GM19438 (cell line): ENCODE measurements around the gene LRRC34.

ENCODE experiments used
- ATAC-seq: cut with Tn5 transposase; IDR thresholded peaks from one replicate; pipeline ENCODE4 v1.9.1; 2021; ENCODE audit warnings: low read depth; ENCODE audit not compliant: unreplicated experiment

Gene LRRC34

DNA sequence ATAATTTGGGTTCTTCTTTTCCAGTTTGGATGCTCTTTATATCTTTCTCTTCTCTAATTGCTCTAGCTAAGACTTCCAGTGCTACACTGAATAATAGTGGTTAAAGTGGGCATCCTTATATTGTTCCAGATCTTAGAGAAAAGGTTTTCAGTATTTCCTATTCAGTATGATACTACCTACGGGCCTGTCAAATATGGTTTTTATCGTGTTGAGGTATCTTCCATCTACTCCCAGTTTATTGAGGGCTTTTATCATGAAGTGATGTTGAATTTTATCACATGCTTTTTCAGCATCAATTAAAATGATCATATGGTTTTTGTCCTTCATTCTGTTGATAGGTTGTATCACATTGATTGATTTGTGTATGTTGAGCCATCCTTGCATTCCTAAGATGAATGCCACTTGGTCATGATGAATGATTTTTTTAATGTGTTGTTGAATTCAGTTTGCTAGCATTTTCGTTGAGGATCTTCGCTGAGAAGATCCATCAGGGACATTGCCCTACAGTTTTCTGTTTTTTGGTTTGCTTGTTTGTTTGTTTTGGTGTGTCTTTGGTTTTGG, 3.0 kb upstream of the LRRC34 start:
- no peak for ATAC-seq

DNA sequence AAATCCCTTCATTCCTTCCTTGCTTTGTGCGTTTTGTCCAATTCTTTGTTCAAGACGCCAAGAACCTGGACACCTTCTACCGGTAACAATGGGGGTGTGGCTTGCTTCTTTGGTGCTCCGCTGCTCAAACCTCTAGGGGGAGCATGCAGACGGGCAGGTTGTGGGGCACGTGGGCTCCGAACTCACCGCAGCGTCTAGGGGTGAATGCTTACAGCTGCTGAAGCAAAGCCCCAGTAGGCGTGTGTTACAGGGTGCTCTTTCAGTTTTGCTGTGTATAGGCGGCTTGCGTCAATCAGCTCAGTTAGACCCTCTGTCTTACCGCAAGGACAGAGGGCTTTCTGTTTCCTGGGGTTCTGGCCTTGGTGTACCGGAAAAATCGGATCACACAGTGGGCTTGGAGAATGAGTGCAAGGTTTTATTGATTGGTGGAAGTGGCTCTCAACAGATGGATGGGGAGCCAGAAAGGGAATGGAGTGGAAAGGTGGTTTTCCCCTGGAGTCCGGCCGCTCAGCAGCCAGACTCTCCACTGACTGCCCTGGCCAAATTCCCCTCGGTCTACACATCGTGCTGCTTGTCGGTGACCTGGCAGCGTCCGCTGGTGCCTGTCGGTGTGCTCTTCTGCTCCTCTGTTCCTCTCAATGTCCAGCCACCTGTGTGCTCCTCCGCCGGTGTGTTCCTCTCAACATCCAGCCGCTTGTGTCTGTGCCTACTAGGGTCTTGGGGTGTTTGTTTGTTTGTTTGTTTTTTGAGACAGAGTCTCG, 1.2 kb upstream of the LRRC34 start:
- ATAC-seq = peak; percentile 76

DNA sequence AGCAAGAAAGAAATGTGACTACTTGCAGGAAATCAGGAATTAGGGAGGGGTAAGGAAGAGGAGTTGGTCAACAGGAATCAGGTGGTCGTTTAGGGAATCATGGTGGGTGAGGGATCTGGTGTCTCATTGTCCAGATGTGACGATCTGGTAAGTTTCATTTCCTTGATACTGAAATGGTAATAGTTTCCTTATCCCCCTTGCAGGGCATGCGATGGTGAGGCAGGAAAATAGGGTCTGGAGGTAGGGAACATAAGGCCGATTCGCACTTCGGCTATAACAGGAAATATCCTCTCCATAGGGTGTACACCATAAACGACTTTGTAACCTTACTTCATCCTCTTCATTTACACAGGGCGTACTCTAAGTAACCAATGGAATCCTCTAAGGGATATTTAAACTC, 574 bp upstream of the LRRC34 start:
- ATAC-seq = no peak

DNA sequence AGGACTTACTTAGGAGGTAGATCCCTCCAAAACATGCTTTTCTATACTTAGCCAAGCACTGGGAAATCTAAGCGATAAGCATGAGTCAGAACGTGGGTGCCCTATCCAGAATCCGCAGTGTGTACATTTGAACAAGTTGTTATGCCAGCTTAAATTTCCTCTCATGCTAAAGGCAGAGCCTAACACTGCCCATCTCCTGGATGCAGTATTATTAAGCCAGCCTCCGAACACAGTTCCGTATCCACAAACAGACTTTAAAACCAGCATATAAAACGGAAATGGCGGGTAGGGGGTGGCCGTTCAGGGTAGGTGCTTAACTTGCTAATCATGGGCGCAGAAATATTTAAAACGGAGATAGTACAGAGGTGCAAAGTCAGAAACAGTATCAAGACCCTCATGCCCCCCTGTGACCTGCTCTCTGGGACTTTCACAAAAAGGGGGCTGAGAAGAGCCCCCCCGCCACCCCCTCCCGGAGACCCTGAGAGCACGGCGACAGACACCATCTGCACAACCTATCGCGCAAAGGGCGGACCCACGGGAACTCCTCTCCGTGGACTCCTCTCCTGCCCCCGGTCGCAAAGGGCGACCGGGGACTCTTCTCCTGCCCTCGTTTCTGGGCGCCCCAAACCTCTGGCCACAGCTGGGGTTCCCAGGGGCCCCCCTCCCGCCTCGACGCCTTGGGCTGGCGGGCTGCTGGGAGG, 923 bp downstream of the LRRC34 start:
- peak; percentile 11 for ATAC-seq

DNA sequence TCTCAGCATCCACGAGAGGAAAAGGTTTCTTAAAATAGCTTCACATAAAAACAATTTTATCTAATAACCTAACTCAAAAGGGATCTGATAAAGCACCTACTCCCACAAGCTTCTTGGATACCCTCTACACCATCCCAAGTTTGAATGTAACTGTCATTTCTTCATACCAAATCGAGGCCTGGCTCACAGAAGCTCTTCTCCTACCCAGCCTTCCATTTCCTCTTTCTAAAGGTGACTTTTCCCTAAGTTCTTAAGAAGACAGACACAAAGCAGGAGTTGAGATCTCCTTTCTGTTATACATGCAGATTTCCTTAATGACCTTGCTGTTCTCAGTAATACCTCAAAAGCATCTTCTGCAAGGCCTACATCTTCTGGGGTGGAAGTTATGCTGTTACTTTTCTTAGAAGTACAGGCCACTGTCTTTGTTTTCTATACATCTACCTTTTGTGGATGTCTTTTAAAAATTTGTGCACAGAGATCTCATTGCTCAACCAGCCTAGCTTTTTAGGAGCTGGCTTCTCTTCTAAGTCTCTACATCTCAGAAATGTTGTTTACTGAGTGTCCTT, 3.4 kb downstream of the LRRC34 start:
- ATAC-seq = no peak

DNA sequence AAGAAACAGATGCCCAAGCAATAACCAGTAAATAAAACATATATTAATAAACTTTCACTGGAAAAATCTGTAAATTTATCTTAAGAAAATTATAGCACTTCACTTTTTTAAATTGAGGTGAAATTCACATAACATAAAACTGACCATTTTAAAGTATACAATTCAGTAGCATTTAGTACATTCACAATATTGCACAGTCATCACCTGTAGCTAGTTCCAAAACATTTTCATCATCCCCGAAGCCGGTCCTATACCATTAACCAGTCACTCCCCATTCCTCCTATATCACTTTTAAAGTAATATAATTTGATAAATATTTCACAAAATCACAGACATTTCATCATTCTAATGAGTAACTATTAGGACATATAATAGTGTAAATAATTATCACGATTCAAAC, 8.0 kb downstream of the LRRC34 start:
- no peak for ATAC-seq

DNA sequence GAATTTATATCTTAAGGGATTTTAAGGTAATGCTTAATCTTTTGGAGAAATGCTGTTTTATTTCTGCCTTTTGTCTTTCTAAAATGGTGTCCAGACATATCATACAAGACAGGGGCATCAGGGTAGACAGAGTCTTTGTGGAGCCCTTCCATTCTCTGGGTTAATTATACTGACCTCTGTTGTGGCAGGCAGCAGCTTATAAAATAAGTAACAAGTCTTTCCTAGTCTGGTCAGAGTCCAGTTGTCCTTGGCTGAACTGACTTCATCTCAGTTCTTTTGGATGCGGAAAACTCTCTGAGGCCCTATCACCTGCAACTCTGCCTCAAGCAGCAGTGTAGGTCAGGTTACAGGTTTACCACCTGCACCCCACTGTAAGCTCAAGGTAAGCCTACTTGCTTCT, 20.3 kb downstream of the LRRC34 start:
- ATAC-seq = no peak

DNA sequence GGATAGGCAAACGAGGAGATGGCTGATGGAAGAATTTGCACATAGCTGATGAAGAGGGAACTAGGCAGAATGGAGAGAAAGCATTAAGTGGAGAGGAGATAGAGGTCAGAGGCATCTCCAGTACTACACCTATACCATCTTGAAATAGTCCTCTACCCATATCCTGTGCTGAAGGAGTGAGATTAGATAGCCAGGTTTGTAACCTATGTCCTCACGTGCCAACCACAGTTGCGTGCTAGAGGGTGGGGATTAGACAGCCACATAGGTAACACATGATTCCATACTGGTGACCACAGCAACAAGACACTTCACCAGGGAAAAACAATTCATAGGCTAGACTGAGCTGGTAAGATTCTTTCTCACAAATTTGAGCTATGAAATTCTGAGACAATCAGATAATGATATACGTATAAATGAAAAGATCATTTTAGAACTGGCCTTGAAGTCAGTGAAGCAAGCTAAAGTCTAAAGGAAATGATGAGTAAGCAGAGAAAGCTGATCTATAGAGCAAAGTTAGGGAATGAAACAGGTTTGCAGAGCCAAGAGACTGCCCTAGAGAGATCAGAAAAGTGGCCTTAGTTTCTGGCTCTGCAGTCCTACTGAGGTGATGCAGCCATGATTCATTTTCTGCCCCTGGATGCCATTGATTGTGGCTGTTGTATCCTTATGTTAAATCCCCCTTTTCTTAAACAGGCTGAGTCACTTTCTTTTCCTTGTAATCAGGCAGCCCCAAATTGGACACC, 21.8 kb downstream of the LRRC34 start:
- no peak for ATAC-seq

DNA sequence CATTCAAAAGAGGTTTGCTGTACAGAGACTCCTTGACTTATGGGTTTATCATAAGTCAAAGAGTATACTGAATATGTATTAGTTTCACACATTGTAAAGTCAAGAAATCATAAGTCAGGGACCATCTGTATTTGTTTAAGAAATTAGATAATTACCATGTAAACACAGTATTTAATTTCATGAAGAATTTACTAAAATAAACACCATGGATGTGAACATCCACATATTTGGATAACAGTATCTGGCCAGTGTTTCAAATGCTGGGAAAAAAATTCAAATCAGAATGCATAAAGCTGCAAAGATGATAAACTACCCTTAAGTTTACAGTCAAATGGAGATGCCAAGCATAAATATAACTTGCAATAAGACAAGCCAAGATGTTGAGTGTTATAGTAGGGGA, 22.5 kb downstream of the LRRC34 start:
- no peak for ATAC-seq

DNA sequence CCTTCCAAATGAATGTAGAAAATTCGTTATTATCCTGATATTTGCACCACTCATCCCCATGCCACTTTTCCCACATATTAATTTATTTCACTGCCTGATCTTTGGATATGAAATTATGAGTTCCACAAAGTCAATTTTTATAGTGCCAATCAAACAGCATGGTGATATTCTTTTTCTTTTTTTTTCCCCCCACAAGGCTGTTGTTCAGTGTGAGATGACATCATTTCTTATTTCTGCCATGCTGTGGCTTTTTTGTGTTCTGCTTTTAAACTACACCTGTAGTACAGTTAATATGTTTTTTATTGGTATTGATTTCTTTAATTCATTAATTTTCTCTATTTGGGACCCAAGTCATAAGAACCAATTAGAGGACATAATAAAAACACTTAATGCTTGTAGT, 24.9 kb downstream of the LRRC34 start:
- no peak for ATAC-seq

DNA sequence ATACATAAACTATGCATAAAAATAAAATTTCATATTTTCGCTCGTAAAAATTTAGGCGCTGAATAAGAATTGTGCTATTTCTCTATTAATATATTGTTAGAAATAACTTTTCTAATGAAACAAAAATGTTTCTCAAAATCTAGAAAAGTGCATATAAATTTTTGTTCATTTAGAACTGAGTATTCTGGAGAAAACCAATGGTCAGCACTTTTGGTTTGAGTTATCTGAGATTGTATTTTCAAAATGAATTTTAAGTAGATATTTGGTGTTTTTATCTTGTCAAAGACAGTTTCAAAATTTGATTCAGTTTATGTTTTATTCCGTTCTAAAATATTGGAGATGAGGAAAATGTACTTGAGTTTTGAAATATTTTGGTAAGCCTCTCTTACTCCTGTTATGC, 25.6 kb downstream of the LRRC34 start:
- ATAC-seq = no peak

DNA sequence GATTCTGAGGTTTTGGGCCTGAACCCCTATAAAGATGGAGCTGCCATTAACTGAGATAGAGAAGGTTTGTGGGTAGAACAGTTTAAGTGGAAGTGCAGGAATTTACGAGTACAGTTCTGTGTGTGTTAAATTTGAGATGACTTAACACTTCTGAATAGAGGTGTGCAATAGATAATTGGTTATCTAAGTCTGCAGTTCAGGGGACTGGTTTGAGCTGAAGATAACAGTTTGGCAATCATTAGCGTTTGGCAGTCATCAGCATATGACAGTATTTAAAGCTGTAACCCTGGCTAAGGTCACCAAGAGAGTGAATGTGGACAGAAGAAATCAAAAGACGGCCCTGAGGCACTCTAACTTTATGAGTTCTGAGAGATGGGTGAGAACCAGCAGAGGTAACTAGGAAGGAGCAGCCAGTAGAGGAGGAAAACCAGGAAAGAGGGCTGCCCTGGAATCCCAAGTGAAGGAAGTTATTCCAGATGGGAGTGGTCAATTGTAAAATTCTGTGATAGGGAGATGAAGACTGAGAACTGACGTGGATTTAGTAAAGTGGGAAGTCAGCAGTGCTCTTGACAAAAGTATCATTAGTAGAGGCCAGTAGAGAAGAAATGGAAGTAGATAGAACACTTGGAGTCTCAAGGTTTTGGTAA, 31.4 kb downstream of the LRRC34 start:
- ATAC-seq = no peak

DNA sequence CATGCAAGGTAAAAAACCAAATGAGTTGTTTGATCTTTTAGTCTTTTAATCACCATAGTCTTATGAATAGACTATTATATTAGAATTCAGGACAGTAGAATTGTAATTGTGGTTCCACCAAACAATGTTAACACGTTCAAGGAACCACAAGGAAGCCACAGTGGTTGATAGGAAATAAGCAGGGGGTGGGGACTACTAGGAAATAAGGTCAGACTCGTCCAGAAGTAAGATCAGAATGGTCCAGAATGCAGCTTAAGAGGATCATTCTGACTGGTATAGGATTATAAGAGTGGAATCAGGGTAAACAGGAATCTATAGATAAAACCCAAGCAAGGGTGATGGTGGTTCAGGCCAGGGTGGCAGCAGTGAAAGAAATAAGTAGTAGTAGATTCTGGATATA, 32.0 kb downstream of the LRRC34 start:
- ATAC-seq = no peak

DNA sequence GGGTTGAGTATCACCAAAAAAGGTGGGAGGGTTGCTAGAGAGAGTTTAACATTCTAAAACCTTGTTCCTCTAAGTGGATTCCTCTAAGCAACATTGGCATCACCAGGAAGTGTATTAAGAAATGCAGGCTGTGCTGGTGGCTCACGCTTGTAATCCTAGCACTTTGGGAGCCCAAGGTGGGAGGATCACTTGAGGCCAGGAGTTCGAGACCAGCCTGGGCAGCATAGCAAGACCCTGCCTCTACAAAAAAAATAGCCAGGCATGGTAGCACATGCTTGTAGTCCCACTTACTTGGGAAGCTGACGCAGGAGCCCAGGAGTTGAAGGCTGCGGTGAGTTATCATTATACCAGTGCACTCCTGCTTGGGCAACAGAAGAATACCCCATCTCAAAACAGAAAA, 34.9 kb downstream of the LRRC34 start:
- no peak for ATAC-seq

DNA sequence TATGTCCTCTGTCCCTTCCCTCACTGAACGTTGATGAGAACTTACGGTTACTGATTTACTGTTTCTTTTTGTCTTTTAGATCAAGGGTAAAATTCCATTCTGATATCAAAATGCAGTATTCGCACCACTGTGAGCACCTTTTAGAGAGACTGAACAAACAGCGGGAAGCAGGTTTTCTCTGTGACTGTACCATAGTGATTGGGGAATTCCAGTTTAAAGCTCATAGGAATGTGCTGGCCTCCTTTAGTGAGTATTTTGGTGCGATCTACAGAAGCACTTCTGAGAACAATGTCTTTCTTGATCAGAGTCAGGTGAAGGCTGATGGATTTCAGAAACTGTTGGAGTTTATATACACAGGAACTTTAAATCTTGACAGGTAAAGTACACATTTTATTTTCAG, 38.5 kb downstream of the LRRC34 start:
- no peak for ATAC-seq

DNA sequence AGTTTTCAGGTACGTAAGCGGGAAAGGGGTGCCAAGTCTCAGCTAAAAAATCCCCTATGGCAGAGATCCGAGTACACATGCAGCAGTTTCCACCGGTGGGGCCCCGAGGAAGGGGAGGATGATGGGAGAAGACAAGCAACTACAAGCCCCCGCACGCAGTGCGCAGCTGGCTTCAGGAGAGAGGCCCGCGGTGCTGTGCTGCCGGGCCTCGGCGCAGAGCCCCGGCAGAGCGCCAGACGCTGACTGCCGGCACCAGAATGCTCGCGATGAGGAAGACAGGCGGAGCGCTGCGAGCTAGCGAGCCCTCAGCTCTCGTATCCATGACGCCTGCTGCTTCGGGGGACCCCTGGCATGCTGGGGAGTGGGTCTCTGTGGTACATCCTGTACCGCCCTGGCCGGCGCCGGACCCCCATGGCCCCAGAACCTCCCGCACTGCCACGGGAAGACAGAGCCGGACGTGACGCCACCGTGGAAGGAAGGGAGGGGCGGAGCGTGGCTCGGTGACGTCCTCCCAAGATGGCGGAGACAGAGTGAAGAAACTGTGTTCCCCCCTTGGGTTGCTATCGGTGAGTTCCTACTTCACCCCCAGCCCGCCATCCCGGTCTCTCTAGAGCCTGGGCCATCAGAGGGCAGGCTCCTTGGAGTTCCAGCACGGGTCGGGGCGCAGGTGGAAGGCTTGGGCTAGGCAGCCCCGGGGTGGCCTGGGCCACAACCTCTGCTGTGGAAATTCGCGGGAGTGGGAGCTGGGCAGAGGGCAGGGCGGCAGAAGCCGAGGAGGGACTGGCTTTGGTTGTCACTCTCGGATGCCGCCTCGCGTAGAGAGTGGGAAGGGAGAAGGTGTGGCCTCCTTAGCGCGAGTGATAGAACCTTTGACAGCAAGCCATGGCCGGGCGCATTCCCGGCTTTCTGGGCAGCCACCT, 39.5 kb downstream of the LRRC34 start, which contains the start of gene MYNN:
MYNN (plus strand) TSS at position 500 of the 920 bp plus-strand sequence. CDS start 900 bp downstream, outside the sequence.
- peak; percentile 80 for ATAC-seq

DNA sequence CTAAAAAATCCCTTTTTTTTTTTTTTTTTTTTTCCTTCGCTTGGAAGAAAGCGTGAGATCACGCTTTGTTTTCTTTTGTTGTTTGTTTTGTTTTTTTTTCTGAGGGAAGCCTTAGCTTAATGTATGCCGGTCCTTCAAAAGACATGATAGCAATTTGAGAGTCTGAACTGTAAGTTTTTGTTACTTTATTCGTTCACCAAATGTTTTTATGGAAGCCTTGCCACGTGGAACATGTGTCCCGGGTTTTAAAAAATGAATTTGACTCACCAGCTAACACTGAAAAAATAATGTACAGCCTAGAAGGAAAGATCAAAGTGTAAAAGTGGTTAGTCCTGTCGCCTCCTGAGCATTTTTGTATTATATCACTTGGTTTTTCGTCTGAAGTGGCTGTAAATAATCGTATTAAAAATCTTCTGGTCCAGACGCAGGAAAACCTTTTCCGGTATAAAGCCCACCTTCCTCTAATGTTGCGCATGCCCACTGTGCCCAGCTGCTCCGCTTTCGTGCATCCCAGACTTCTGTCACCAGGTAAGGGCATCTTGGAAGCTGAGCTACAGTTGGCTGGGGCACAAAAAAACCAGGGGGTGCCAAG, 40.3 kb downstream of the LRRC34 start:
- ATAC-seq = peak; percentile 21

DNA sequence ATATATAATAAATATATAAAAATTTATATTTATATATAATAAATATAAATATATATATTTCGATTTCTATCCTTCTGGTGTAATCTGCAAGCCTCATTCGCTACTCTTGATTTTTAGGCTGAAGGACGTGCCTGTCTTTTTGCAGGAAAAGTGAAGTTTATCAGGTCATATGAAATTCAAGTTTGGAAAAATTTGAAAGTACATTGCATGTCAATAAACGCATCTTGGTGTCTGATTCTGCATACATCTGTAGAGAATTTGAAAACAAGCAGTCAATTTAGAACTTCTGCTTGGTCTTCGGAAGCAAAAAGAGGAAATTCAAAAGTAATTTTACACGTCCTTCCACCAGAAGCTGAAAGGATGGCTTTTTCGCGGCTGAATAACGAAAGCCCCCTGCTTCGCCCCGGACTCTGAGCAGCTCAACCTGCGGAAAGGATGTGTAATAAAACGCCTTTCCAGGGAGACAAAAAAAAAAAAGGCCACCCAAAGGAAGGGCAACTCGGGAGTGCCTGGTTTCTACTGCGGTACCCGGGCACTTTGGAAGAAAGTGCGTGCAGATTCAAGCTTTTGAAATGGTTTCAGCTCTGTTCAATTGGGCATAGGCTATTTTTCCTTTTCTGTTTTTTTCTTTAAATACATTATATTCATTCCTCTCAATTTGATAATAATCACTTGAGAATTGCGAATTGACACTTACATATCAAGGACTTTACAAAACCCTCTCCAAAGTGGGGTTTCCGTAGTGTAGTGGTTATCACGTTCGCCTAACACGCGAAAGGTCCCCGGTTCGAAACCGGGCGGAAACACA, 41.0 kb downstream of the LRRC34 start:
- no peak for ATAC-seq
